ENCODE measurements around the gene CCN5. TPM values are rescaled to one million over a fixed set of nuclear protein-coding genes. Genes with fewer than 3 reads are reported as not detected.

CCN5 gene
- total and polyA plus RNA-seq, 2 of the 8 experiments (the other 6 are each of a cell fraction or from before 2014, with no cell fraction given): not detected

- Histone ChIP-seq H2AK5ac (ENCODE audit: low read depth, low read length) (no peak overlapping the region), H3K27ac (ENCODE audit: low read depth, low read length) (no peak overlapping the region), H2BK12ac (ENCODE audit: low read depth, low read length) (peak overlapping the region; percentile 31; the same call in 1 of the 2 replicates), H3K23me2 (ENCODE audit: low read depth, low read length) (no peaks in the 10 kb centered on the region; the same call in 1 of the 2 replicates), H2AFZ (ENCODE audit: low read length) (no peak overlapping the region), H2BK15ac (ENCODE audit: low read length) (peak overlapping the region; percentile 1; the same call in 1 of the 2 replicates), H3K4me2 (ENCODE audit: insufficient read depth in 1 of 2, low read depth in 2 of 2, low read length in 2 of 2) (no peak overlapping the region), H4K91ac (replicated peaks; ENCODE audit: insufficient read length, low read length) (no peak overlapping the region), H3K9ac (replicated peaks in 1 of 4; ENCODE audit: extremely low read depth in 1 of 4, low read depth in 3 of 4, low read length in 3 of 4) (no peak overlapping the region), H3K9me3 (ENCODE audit: insufficient read depth in 2 of 2, low read depth in 1 of 2, low read length in 1 of 2) (no peaks in the 10 kb centered on the region), H3K79me1 (ENCODE audit: low read depth, low read length) (no peaks in the 10 kb centered on the region), H3K36me3 (ENCODE audit: control insufficient read depth in 2 of 4, insufficient read depth in 4 of 4, low read length in 3 of 4) (no peaks in the 10 kb centered on the region), H2BK20ac (ENCODE audit: low read length) (no peak overlapping the region), H3K4me3 (ENCODE audit: extremely low read depth in 1 of 4, insufficient read depth in 2 of 4, low read depth in 3 of 4, low read length in 4 of 4) (no peak overlapping the region), H3K4ac (replicated peaks; ENCODE audit: insufficient read length, low read depth, low read length) (no peak overlapping the region), H2BK5ac (ENCODE audit: low read depth, low read length) (no peak overlapping the region), H4K20me1 (replicated peaks in 1 of 2; ENCODE audit: control insufficient read depth in 1 of 2, insufficient read depth in 2 of 2, low read length in 2 of 2) (no peaks in the 10 kb centered on the region), H3K56ac (replicated peaks; ENCODE audit: insufficient read length, low read depth, low read length) (no peak overlapping the region), H3K23ac (ENCODE audit: insufficient read length) (no peak overlapping the region), H3K27me3 (replicated peaks in 1 of 4; ENCODE audit: control insufficient read depth in 3 of 4, extremely low read depth in 1 of 4, insufficient read depth in 3 of 4, low read length in 3 of 4) (peaks cover 0 to 2% (median 0%) of the 10 kb centered on the region in 4 experiments; a peak in 2 of 7 replicates), H3K14ac (ENCODE audit: insufficient read length) (no peak overlapping the region), H2BK120ac (replicated peaks; ENCODE audit: low read depth, low read length) (no peak overlapping the region), H4K8ac (ENCODE audit: extremely low read depth, insufficient read depth, low read length) (no peak overlapping the region), H3K79me2 (ENCODE audit: control insufficient read depth in 1 of 2, insufficient read depth in 2 of 2, low read length in 2 of 2) (no peaks in the 10 kb centered on the region), H4K5ac (ENCODE audit: insufficient read length, low read depth, low read length) (no peak overlapping the region), H3K4me1 (replicated peaks in 1 of 4; ENCODE audit: control insufficient read depth in 3 of 4, insufficient read depth in 4 of 4, low read length in 3 of 4) (peaks cover 0 to 2% (median 0%) of the 10 kb centered on the region in 4 experiments; a peak in 1 of 7 replicates), H3K18ac (ENCODE audit: extremely low read depth, low read length) (no peak overlapping the region)
- WGBS, 2 experiments (ENCODE audit: extremely low coverage in 1 of 2, insufficient coverage in 1 of 2, insufficient read length in 1 of 2, insufficient replicate concordance in 2 of 2, low coverage in 1 of 2, low lambda C conversion rate in 2 of 2, missing lambda C conversion rate in 1 of 2): 93% methylated on average over 11 of the region's 11 CpGs; no CpG with 5 or more reads in 1 of the 2 experiments
- no peak for DNase-seq (ENCODE audit: low read depth in 1 of 2, low spot score in 2 of 2)
- CTCF ChIA-PET (ENCODE audit: partially characterized antibody): interaction anchor here (0.9 to 9.0 kb wide), 19 partner anchors 10 to 103 kb away, joined by 3 to 146 read pairs (median 8); partner anchors contain the start of genes ADA, CCN5 and KCNK15
- FAIRE-seq: no peak
- POLR2A ChIA-PET (ENCODE audit: partially characterized antibody): interaction anchor here (0.8 to 3.5 kb wide), 4 partner anchors 9 to 50 kb away, joined by 3 to 12 read pairs (median 4); no protein-coding TSS in a partner anchor
- TF ChIP-seq EZH2 (IDR thresholded peaks at IDR 0.05; ENCODE audit: low read depth, low read length, severe bottlenecking) (no peak), MAFK (IDR thresholded peaks at IDR 0.05; ENCODE audit: low read depth, low read length) (no peak), SP2 (IDR thresholded peaks at IDR 0.05; ENCODE audit: low read length) (no peak), BACH1 (IDR thresholded peaks at IDR 0.05; ENCODE audit: low read length) (no peak), SAP30 (IDR thresholded peaks at IDR 0.05; ENCODE audit: insufficient read depth, insufficient replicate concordance, low read length) (no peak), RFX5 (IDR thresholded peaks at IDR 0.05; ENCODE audit: borderline replicate concordance, low read depth, low read length) (no peak), HDAC6 (IDR thresholded peaks at IDR 0.05; ENCODE audit: low read depth, low read length) (no peak), SIN3A (conservative IDR thresholded peaks at IDR 0.05 in 1 of 2, IDR thresholded peaks at IDR 0.05 in 1 of 2; ENCODE audit: low read depth in 1 of 2, low read length in 2 of 2) (no peak), GTF2F1 (IDR thresholded peaks at IDR 0.05; ENCODE audit: borderline replicate concordance, low read depth, low read length) (no peak), CHD2 (IDR thresholded peaks at IDR 0.05; ENCODE audit: low read length) (no peak), CHD1 (IDR thresholded peaks at IDR 0.05; ENCODE audit: low read depth, low read length) (no peak)
Observed at GRCh38 chr20:44681796-44682566, 33.2 kb upstream of the CCN5 start.

Data from H1 (cell line).